Activated CD4-positive, alpha-beta memory T cell treated with anti-CD3 and anti-CD28 coated beads for 36 hours (primary cell): ENCODE measurements around the gene KRTAP5-3. TPM values are rescaled to one million over a fixed set of nuclear protein-coding genes. Genes with fewer than 3 reads are reported as not detected.

Source experiments
- CTCF ChIA-PET: fragments of 350-600 bp; sonication (Branson Sonifier 250); formaldehyde crosslinking; loops from one replicate; lab custom pipeline; 2021; ENCODE audit warnings: antibody characterized with exemption, inconsistent platforms; lab: Charles Lee
- POLR2A ChIA-PET: fragments of 350-600 bp; sonication (Branson Sonifier 250); formaldehyde crosslinking; loops from one replicate; lab custom pipeline; 2021; ENCODE audit warnings: antibody characterized with exemption; lab: Charles Lee
- DNase-seq: peaks from one replicate; pipeline ENCODE4 v3.0.0-alpha.2; 2020
- H3K27ac Mint-ChIP-seq: one replicate; pipeline ENCODE4 v1.8.0; 2021; ENCODE audit warnings: mixed read lengths
- H3K27me3 Mint-ChIP-seq: one replicate; pipeline ENCODE4 v1.8.0; 2021; ENCODE audit warnings: mixed read lengths
- H3K36me3 Mint-ChIP-seq: one replicate; pipeline ENCODE4 v1.8.0; 2021; ENCODE audit warnings: mixed read lengths
- H3K4me1 Mint-ChIP-seq: one replicate; pipeline ENCODE4 v1.8.0; 2021; ENCODE audit warnings: low read depth, mixed read lengths
- H3K4me3 Mint-ChIP-seq: one replicate; pipeline ENCODE4 v1.8.0; 2021; ENCODE audit warnings: mild to moderate bottlenecking, mixed read lengths
- H3K9me3 Mint-ChIP-seq: one replicate; pipeline ENCODE4 v1.8.0; 2021; ENCODE audit warnings: mixed read lengths
- intact Hi-C: fragments of 100-400 bp; cut with micrococcal nuclease; formaldehyde crosslinking; loops from one replicate; pipeline ENCODE4 v1.15.1; 2023
- total RNA-seq, 2 experiments: library from RNA; stranded (reverse); gene quantifications; one replicate each; pipeline ENCODE4 v1.2.3, GENCODE V29; 2021

KRTAP5-3 gene
- total RNA-seq, 2 experiments from 2014 or later, result not detected

DNA sequence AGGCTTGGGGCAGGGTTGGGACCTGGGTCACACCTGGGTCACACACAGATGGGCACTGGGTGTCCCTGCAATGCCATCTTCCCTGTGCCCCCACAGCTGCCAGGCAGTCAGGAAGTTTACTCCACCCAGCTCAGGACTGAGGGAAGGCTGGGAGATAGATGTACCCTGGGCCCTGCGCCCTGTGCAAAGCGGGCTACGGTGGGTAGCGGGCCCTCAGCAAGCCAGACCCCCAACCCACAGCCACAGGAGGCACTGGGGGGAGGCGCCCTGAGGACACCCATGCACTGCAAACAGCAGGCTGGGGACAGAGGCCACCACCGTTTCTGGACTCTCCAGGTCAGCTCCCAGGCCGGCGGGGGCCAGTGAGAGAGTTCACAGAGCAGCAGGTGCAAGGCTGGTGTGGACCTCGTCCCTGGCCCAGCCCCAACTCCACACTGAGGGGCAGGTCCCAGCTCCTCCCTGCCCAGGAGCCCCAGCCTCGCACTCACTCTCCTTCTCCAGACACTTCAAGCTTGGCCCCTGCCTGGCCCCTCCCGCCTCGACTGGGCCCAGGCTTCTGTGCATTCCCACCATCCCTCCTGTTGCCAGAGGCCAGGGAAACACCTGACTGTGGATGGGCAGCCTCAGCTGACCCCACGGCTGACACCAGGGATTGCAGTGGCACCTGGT is 41.1 kb downstream of the KRTAP5-3 start:
- no peaks in the 10 kb centered on the region for H3K36me3 Mint-ChIP-seq
- CTCF ChIA-PET, result interaction anchor here (9.1 kb wide), 1 partner anchor 21 kb away, joined by 113 read pairs; no protein-coding TSS in a partner anchor
- no peak for DNase-seq
- H3K27ac Mint-ChIP-seq, result no peak overlapping the region
- H3K9me3 Mint-ChIP-seq, result no peaks in the 10 kb centered on the region
- H3K4me1 Mint-ChIP-seq, result peaks cover 9% of the 10 kb centered on the region
- H3K27me3 Mint-ChIP-seq, result no peaks in the 10 kb centered on the region
- H3K4me3 Mint-ChIP-seq, result no peak overlapping the region
- intact Hi-C loops, result no loop called here
- POLR2A ChIA-PET, result no interaction called here

DNA sequence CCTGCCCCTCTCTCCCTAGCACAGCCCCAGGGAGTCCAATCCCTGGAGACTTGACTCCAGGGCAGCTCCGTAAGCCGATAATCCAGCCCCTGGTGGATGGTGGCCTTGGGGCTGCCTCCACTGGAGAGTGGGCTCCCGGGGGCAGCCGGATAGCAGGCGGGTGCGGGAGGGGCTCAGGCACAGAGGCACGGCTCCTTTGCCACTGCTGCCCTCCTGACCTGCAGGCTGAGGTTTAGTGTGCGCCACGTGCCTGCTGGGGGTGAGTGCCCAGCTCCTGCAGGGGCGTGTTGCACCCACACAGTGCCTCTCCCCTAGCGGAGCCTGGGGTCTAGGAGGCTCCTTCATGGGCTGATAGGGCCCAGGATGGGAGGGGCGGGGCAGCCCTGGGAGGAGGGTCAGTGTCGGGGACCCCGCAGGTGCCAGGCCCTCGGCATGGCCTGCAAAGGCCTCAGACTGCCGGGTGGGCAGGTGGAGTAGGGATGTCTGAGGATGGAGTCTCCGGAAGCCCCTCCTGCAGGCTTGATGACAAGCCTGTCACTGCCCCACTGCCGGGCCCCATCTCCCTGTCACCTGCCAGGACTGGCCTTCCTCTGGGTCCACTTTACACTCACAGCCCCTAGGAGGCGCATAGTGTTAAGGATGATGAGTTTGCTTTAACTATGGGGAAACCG is 41.7 kb downstream of the KRTAP5-3 start:
- Mint-ChIP-seq H3K27me3 (no peaks in the 10 kb centered on the region), H3K4me1 (peaks cover 9% of the 10 kb centered on the region), H3K27ac (no peak overlapping the region), H3K9me3 (no peaks in the 10 kb centered on the region), H3K4me3 (no peak overlapping the region), H3K36me3 (no peaks in the 10 kb centered on the region)
- no peak for DNase-seq
- CTCF ChIA-PET, result interaction anchor here (3.5 kb wide), 1 partner anchor 8 kb away, joined by 17 read pairs; no protein-coding TSS in a partner anchor
- intact Hi-C loops, result no loop called here
- POLR2A ChIA-PET, result interaction anchor here (0.6 kb wide), 1 partner anchor 1403 kb away, joined by 3 read pairs; no protein-coding TSS in a partner anchor

DNA sequence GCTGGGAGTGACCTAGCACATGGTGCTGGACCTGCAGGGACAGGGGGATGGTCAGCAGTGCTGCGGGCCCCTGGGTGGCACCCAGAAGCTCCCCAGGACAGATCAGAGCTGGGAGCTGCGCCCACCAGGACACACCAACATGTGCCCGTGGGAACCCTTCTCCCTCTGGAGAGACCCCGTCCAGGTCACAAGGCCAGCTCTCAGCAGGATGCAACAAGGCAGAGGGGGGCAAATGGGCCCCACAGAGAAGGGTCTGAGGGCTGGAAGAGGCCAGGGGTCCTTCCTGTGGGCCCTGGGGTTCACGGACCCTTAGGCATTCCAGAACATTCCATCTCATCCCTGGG is 42.4 kb downstream of the KRTAP5-3 start:
- Mint-ChIP-seq H3K27ac (no peak overlapping the region), H3K9me3 (no peaks in the 10 kb centered on the region), H3K4me1 (peaks cover 9% of the 10 kb centered on the region), H3K36me3 (no peaks in the 10 kb centered on the region), H3K27me3 (no peaks in the 10 kb centered on the region), H3K4me3 (no peak overlapping the region)
- intact Hi-C loops, result no loop called here
- ChIA-PET CTCF (interaction anchor here (1.1 to 3.5 kb wide), 3 partner anchors 9 to 87 kb away, joined by 3 to 17 read pairs (median 10); no protein-coding TSS in a partner anchor), POLR2A (no interaction called here)
- DNase-seq, result no peak

DNA sequence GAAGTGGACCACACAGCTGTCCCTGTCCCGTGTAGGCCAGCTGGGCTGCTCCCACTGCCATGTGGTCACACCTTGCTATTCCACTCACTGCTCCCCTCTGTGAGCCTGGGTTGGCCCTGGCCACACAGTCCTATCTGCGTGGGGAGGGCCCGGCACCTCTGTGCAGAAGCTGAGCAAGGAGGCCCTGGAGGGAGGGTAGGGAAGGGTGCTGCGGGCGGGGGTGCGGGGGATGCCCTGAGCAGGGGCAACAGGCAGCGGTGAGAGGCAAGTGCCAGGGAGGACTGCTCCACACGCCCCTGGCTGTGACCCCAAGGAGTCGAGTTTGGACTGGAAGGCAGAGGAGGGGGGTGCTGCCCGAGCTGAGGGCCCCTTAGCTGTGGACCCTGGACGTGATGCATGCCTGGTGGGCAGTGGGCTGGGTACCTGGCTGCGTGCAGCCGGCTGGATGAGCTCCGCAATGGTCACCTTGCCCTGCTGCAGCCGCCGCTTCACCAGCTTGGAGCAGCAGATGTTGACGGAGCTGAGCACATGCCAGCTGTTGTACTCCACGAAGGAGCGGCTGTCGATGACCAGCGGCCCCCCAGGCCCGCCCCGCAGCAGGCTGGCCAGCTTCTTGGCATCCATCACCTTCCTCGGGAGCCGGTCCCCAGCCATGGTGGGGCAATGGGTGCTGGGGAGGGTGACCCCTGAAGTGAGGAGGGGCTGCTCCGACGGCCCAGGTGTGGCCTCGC is 42.9 kb downstream of the KRTAP5-3 start:
- no peak for DNase-seq
- intact Hi-C loops, result no loop called here
- ChIA-PET CTCF (interaction anchor here (1.1 to 3.5 kb wide), 3 partner anchors 9 to 87 kb away, joined by 3 to 17 read pairs (median 10); no protein-coding TSS in a partner anchor), POLR2A (no interaction called here)
- Mint-ChIP-seq H3K4me3 (no peak overlapping the region), H3K27me3 (no peaks in the 10 kb centered on the region), H3K9me3 (no peaks in the 10 kb centered on the region), H3K27ac (no peak overlapping the region), H3K36me3 (no peaks in the 10 kb centered on the region), H3K4me1 (peaks cover 6% of the 10 kb centered on the region)

DNA sequence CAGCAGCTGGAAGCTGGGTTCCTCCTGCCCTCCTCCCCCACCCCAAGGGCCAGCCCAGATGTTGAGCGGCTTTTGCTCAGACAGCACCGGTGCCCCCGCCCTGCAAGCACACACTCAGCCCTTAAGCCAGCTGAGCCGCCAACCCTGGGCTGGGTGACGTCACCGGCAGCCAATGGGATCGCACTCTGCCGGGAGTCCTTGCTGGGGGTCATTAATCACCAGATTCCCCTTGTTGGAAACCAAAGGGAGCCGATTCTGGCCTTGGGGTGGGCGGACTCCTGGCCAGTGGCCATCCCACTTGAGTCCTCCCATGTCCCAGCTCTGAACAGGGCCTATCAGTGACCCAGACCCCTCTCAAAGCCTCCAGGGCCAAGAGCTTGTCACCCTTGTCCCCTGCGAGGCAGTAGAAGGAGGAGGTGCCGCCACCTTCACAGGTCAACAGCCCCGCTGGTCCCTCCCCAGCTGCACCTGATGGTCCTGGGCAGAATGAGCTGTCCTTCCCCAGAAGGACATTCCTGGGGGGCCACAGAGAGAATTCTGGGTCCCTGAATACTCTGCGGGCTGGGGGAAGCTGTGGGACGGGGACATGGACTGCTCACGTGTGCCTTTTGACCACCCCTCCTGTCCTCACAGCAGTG is 43.6 kb downstream of the KRTAP5-3 start:
- no peaks in the 10 kb centered on the region for H3K9me3 Mint-ChIP-seq

DNA sequence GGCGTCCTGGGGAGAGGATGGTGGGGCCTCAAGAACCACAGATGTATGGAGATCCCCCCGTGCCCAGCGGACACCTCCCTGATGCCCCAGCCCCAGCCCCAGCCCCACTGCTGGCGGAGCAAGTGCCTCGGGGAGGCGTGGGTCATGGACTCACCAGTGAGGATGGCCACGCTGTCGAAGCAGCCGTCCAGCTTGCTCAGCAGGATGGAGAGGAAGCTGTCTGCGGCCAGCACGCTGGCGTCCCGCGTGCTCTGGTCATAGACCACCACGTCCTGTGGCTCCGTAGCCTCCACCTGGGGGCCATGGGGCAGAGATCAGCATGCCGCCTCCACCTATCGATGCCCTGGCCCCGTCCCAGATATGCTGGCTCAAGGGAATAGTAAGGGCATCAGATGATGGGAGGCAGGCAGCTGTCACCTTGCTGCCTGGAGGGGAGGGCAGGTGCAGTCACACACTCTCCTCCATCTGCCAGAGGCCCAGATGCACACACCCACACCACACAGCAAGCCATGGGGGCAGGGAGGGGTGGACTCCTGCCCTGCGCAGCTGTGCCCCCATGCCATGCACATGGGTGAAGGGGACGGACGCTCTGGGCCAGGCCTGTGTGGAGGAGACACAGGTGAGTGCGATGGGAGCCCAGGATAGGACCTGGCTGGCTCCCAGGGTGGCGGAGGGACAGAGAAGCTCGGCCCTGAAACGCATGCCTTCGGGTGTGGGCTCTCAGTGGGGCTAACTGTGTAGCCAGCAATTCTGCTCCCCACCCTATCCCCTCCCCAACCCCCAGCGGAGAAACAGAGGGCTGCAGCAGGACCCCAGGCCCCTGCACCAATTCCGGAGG is 44.3 kb downstream of the KRTAP5-3 start:
- intact Hi-C loops, result no loop called here

More for the DNA sequence above, 43.6 kb downstream of the KRTAP5-3 start:
- no peaks in the 10 kb centered on the region for H3K27me3 Mint-ChIP-seq
- POLR2A ChIA-PET, result no interaction called here
- no peak overlapping the region for H3K4me3 Mint-ChIP-seq
- H3K36me3 Mint-ChIP-seq, result no peaks in the 10 kb centered on the region
- no peak for DNase-seq
- CTCF ChIA-PET, result interaction anchor here (1.1 to 3.5 kb wide), 3 partner anchors 10 to 88 kb away, joined by 3 to 17 read pairs (median 10); no protein-coding TSS in a partner anchor
- intact Hi-C loops, result no loop called here
- H3K27ac Mint-ChIP-seq, result no peak overlapping the region
- peaks cover 6% of the 10 kb centered on the region for H3K4me1 Mint-ChIP-seq

DNA sequence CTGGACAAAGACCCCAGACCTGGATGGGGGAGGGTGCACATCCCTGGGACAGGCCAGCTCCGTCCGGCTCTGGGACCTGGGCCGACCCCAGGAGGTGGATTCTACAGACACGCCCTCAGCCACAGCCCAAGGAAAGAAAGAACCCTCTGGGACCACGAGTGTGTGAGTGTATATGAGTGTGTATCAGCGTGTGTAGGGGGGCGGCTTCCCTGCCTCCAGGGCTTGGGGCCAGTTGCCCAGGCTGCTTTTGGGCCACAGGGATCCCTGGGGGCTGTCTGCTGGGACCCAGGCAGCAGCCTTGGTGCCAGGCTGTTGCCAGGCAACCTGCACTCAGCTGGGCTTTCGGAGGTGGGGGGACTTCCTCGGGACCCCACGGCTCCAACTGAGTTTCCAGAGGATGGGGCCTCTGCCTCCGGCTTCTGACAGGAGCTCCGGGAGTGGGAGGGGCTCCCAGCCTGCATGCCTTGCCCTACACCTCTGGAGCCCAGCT is 45.1 kb downstream of the KRTAP5-3 start:
- POLR2A ChIA-PET, result no interaction called here
- Mint-ChIP-seq H3K4me1 (no peaks in the 10 kb centered on the region), H3K36me3 (no peaks in the 10 kb centered on the region), H3K27ac (no peak overlapping the region), H3K9me3 (no peaks in the 10 kb centered on the region), H3K4me3 (no peak overlapping the region), H3K27me3 (no peaks in the 10 kb centered on the region)
- intact Hi-C loops, result no loop called here
- no peak for DNase-seq
- CTCF ChIA-PET, result interaction anchor here (3.5 kb wide), 1 partner anchor 12 kb away, joined by 17 read pairs; no protein-coding TSS in a partner anchor

More for the DNA sequence above, 44.3 kb downstream of the KRTAP5-3 start:
- Mint-ChIP-seq H3K27me3 (no peaks in the 10 kb centered on the region), H3K36me3 (no peaks in the 10 kb centered on the region), H3K27ac (no peak overlapping the region), H3K4me1 (peaks cover 6% of the 10 kb centered on the region), H3K9me3 (no peaks in the 10 kb centered on the region), H3K4me3 (no peak overlapping the region)
- DNase-seq, result no peak
- CTCF ChIA-PET, result interaction anchor here (1.9 to 3.5 kb wide), 2 partner anchors 11 to 17 kb away, joined by 10 to 17 read pairs; no protein-coding TSS in a partner anchor
- POLR2A ChIA-PET, result no interaction called here

DNA sequence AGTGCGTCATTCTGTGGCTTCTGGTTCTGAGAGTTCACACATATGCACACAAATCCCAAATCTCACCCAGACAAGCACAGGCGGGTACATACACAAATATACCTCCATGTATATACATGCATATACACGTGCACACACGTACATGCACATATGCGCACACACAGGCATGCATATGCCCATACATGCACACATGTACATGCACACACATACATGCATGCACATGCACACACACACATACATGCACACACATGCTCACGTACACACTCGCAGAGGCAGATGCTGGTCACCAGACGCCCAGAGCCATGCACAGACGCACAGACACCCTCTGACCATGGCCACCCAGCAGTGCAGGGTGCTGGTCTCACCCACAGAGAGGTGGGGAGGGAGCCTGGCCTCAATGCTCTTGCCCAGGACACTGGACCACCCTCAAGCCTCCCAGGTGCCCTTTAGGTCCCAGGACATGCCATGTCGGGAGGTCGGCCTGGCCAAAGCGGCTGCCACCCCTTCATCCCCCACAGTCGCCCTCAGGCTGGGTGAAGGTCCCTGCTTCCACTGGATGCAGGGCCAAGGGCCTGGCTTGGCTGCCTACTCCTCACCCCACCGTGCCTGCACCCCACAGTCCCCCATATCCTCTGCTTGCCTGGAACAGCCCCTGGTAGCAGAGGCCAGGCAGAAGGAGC is 45.7 kb downstream of the KRTAP5-3 start:
- Mint-ChIP-seq H3K9me3 (no peaks in the 10 kb centered on the region), H3K27me3 (no peaks in the 10 kb centered on the region), H3K27ac (no peak overlapping the region), H3K36me3 (peaks cover 2% of the 10 kb centered on the region), H3K4me1 (no peaks in the 10 kb centered on the region), H3K4me3 (no peak overlapping the region)
- DNase-seq, result no peak
- ChIA-PET POLR2A (no interaction called here), CTCF (interaction anchor here (3.5 kb wide), 1 partner anchor 12 kb away, joined by 17 read pairs; no protein-coding TSS in a partner anchor)
- intact Hi-C loops, result no loop called here

DNA sequence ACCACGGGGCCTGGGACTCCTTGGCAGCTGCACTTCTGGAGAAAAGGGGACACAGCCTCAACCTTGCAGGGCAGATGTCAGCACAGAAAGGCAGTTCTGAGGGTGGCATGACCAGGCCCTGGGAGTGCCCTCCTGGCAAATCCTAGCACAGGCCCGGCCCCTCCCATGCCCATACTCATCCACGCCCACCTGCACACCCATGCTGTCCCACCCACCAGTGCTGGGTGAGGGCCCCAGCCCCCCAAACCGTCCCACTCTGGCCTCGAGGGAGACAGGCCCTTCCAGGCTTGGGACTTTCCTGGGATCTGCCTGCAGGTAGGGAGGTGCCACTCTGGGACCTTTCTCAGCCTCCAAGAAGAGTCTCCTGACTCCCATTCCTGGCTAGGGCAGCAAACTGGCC is 46.3 kb downstream of the KRTAP5-3 start:
- Mint-ChIP-seq H3K27me3 (no peaks in the 10 kb centered on the region), H3K36me3 (peaks cover 2% of the 10 kb centered on the region), H3K4me1 (no peaks in the 10 kb centered on the region), H3K4me3 (no peak overlapping the region), H3K27ac (no peak overlapping the region), H3K9me3 (no peaks in the 10 kb centered on the region)
- DNase-seq, result no peak
- CTCF ChIA-PET, result interaction anchor here (0.5 kb wide), 1 partner anchor 15 kb away, joined by 3 read pairs; no protein-coding TSS in a partner anchor
- intact Hi-C loops, result no loop called here
- POLR2A ChIA-PET, result no interaction called here

DNA sequence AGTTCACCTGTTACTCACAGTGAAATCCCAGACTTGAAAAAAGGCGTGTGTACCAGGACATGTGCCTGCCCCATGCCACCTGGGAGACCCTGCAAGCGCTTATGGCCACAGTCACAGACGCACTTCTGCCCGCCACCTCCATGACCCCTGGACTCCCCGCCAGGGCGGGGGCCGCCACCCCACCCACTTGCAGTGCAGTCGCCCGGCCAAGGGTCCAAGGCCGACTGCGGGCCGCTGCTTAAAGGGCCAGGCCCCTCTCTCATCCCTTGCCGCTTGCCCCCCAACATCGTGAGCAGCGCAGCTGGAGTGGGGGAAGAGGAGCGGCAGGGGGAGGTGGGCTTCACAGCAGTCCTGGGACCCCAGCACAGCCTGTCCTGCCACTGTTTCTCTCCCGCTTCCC is 47.0 kb downstream of the KRTAP5-3 start:
- no peak for DNase-seq
- no peaks in the 10 kb centered on the region for H3K4me1 Mint-ChIP-seq
- H3K36me3 Mint-ChIP-seq, result peaks cover 2% of the 10 kb centered on the region
- intact Hi-C loops, result no loop called here
- ChIA-PET POLR2A (no interaction called here), CTCF (no interaction called here)
- no peak overlapping the region for H3K4me3 Mint-ChIP-seq
- no peaks in the 10 kb centered on the region for H3K27me3 Mint-ChIP-seq
- no peak overlapping the region for H3K27ac Mint-ChIP-seq
- H3K9me3 Mint-ChIP-seq, result no peaks in the 10 kb centered on the region
